Measurements from ENCODE around the gene FAM20C. TPM values are rescaled to one million over a fixed set of nuclear protein-coding genes. Genes with fewer than 3 reads are reported as not detected.

FAM20C gene
- total RNA-seq, 1 donor from 2014 or later, result 22.1 TPM

GRCh38 chr7:297611-298374 lies 105.4 kb downstream of the FAM20C start:
- no peaks in the 10 kb centered on the region for H3K36me3 ChIP-seq
- DNase-seq (ENCODE audit: extremely low spot score in 2 of 2), result no peak
- no peaks in the 10 kb centered on the region for H3K27me3 ChIP-seq
- no peak overlapping the region for H3K27ac ChIP-seq
- TF ChIP-seq CTCF (IDR thresholded peaks at IDR 0.05), result no peak
- no peak for TF ChIP-seq POLR2A (IDR thresholded peaks at IDR 0.05)
- TF ChIP-seq POLR2AphosphoS5 (IDR thresholded peaks at IDR 0.05; ENCODE audit: insufficient read depth in 1 of 2, low read depth in 1 of 2), result no peak
- no peak overlapping the region for H3K4me3 ChIP-seq
- no peaks in the 10 kb centered on the region for H3K4me1 ChIP-seq
- intact Hi-C loops (cut with DNase I), result no loop called here
- H3K9me3 ChIP-seq, result no peaks in the 10 kb centered on the region

GRCh38 chr7:298375-298702 lies 106.0 kb downstream of the FAM20C start:
- intact Hi-C loops (cut with DNase I), result no loop called here
- H3K27me3 ChIP-seq, result no peaks in the 10 kb centered on the region
- DNase-seq (ENCODE audit: extremely low spot score in 2 of 2), result no peak
- H3K27ac ChIP-seq, result no peak overlapping the region
- H3K36me3 ChIP-seq, result no peaks in the 10 kb centered on the region
- no peak overlapping the region for H3K4me3 ChIP-seq
- TF ChIP-seq POLR2A (IDR thresholded peaks at IDR 0.05) (no peak), CTCF (IDR thresholded peaks at IDR 0.05) (no peak), POLR2AphosphoS5 (IDR thresholded peaks at IDR 0.05; ENCODE audit: insufficient read depth in 1 of 2, low read depth in 1 of 2) (no peak)
- H3K4me1 ChIP-seq, result no peaks in the 10 kb centered on the region
- no peaks in the 10 kb centered on the region for H3K9me3 ChIP-seq

- TF ChIP-seq POLR2AphosphoS5 (IDR thresholded peaks at IDR 0.05; ENCODE audit: insufficient read depth in 1 of 2, low read depth in 1 of 2) (no peak), CTCF (IDR thresholded peaks at IDR 0.05) (no peak), POLR2A (IDR thresholded peaks at IDR 0.05) (no peak)
- no peak for DNase-seq (ENCODE audit: extremely low spot score in 2 of 2)
- Histone ChIP-seq H3K36me3 (no peaks in the 10 kb centered on the region), H3K4me3 (no peak overlapping the region), H3K9me3 (no peaks in the 10 kb centered on the region), H3K4me1 (no peaks in the 10 kb centered on the region), H3K27me3 (no peaks in the 10 kb centered on the region), H3K27ac (no peak overlapping the region)
- intact Hi-C loops (cut with DNase I), result no loop called here
These were observed 106.4 kb downstream of the FAM20C start for GRCh38 chr7:298743-299142.

- intact Hi-C loops (cut with DNase I), result no loop called here
- DNase-seq (ENCODE audit: extremely low spot score in 2 of 2), result no peak
- no peaks in the 10 kb centered on the region for H3K4me1 ChIP-seq
These were observed 106.8 kb downstream of the FAM20C start for GRCh38 chr7:299169-299568.

More at GRCh38 chr7:299169-299568, 106.8 kb downstream of the FAM20C start:
- no peaks in the 10 kb centered on the region for H3K36me3 ChIP-seq
- H3K27me3 ChIP-seq, result no peaks in the 10 kb centered on the region
- no peak overlapping the region for H3K4me3 ChIP-seq
- H3K9me3 ChIP-seq, result no peaks in the 10 kb centered on the region
- H3K27ac ChIP-seq, result no peak overlapping the region
- TF ChIP-seq POLR2A (IDR thresholded peaks at IDR 0.05), result no peak
- TF ChIP-seq CTCF (IDR thresholded peaks at IDR 0.05), result no peak
- TF ChIP-seq POLR2AphosphoS5 (IDR thresholded peaks at IDR 0.05; ENCODE audit: insufficient read depth in 1 of 2, low read depth in 1 of 2), result no peak
